ENCODE results near the gene KIF1A. TPM values are rescaled to one million over a fixed set of nuclear protein-coding genes. Genes with fewer than 3 reads are reported as not detected.

Gene KIF1A
- total RNA-seq, 1 experiment from 2014 or later = 298 TPM

- Mint-ChIP-seq H3K9me3 (ENCODE audit: low read depth, unreplicated experiment) (no peaks in the 10 kb centered on the region), H3K27me3 (ENCODE audit: unreplicated experiment) (peaks cover 63% of the 10 kb centered on the region), H3K4me3 (ENCODE audit: low read depth, unreplicated experiment) (no peak overlapping the region), H3K4me1 (ENCODE audit: low read depth, unreplicated experiment) (no peaks in the 10 kb centered on the region), H3K27ac (ENCODE audit: unreplicated experiment) (no peak overlapping the region), H3K36me3 (ENCODE audit: insufficient read depth, unreplicated experiment) (no peaks in the 10 kb centered on the region)
- intact Hi-C loops (cut with micrococcal nuclease; ENCODE audit: unreplicated experiment) = no loop called here
- no peak for DNase-seq
- CTCF ChIA-PET = no interaction called here
- no TSS peak for BruUV-seq (replicated peaks)
- no peak for TF ChIP-seq CTCF (IDR thresholded peaks at IDR 0.05; ENCODE audit: unreplicated experiment)
Measured at GRCh38 chr2:240672076-240672700, 147.8 kb downstream of the KIF1A start.

DNA sequence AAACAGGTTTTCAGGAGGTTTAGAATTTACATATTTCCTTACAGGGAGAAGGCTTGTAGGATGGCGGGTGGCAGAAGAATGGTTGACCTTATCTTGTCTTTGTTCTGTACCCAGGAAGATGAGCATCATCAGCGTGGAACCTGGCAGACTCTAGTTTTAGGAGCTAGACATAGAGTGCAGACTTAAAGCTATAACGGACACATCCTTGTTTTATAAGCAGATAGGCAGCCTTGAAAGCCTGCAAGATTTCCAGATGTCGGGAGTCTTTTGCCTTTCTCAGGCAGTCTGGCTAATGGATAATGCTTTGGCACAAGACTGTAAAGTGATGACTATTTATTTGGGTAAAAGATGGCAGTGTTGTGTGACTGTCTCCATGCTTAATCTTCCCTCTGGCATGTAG lies 149.1 kb downstream of the KIF1A start:
- no peaks in the 10 kb centered on the region for H3K4me1 Mint-ChIP-seq (ENCODE audit: low read depth, unreplicated experiment)
- H3K36me3 Mint-ChIP-seq (ENCODE audit: insufficient read depth, unreplicated experiment) = no peaks in the 10 kb centered on the region
- H3K4me3 Mint-ChIP-seq (ENCODE audit: low read depth, unreplicated experiment) = no peak overlapping the region
- H3K27ac Mint-ChIP-seq (ENCODE audit: unreplicated experiment) = no peak overlapping the region
- BruUV-seq (replicated peaks) = no TSS peak
- H3K27me3 Mint-ChIP-seq (ENCODE audit: unreplicated experiment) = peaks cover 75% of the 10 kb centered on the region
- H3K9me3 Mint-ChIP-seq (ENCODE audit: low read depth, unreplicated experiment) = no peaks in the 10 kb centered on the region
- CTCF ChIA-PET = no interaction called here
- no peak for TF ChIP-seq CTCF (IDR thresholded peaks at IDR 0.05; ENCODE audit: unreplicated experiment)
- intact Hi-C loops (cut with micrococcal nuclease; ENCODE audit: unreplicated experiment) = no loop called here
- no peak for DNase-seq

DNA sequence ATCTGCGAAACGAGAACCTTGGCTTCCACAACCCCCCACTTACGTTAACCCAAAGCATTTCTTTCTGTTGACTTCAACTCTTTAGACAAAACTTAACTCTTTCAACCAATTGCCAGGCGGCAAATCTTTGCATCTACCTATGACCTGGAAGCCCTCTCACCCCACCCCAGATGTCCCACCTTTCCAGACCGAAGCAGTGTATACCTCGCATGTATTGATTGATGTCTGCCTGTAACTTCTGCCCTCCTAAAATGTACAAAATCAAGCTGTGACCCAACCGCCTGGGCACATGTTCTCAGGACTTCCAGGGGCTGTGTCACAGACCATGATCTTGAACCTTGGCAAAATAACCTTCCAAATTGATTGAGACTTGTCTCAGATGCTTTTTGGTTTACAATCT lies 149.6 kb downstream of the KIF1A start:
- Mint-ChIP-seq H3K27me3 (ENCODE audit: unreplicated experiment) (peaks cover 81% of the 10 kb centered on the region), H3K9me3 (ENCODE audit: low read depth, unreplicated experiment) (no peaks in the 10 kb centered on the region), H3K27ac (ENCODE audit: unreplicated experiment) (no peak overlapping the region), H3K4me1 (ENCODE audit: low read depth, unreplicated experiment) (no peaks in the 10 kb centered on the region), H3K4me3 (ENCODE audit: low read depth, unreplicated experiment) (no peak overlapping the region), H3K36me3 (ENCODE audit: insufficient read depth, unreplicated experiment) (no peaks in the 10 kb centered on the region)
- TF ChIP-seq CTCF (IDR thresholded peaks at IDR 0.05; ENCODE audit: unreplicated experiment) = no peak
- no TSS peak for BruUV-seq (replicated peaks)
- intact Hi-C loops (cut with micrococcal nuclease; ENCODE audit: unreplicated experiment) = no loop called here
- CTCF ChIA-PET = no interaction called here
- no peak for DNase-seq

GRCh38 chr2:240664622-240665021 lies 155.4 kb downstream of the KIF1A start:
- no peak overlapping the region for H3K4me3 Mint-ChIP-seq (ENCODE audit: low read depth, unreplicated experiment)
- H3K36me3 Mint-ChIP-seq (ENCODE audit: insufficient read depth, unreplicated experiment) = no peaks in the 10 kb centered on the region
- H3K9me3 Mint-ChIP-seq (ENCODE audit: low read depth, unreplicated experiment) = no peaks in the 10 kb centered on the region
- H3K27me3 Mint-ChIP-seq (ENCODE audit: unreplicated experiment) = peaks cover 85% of the 10 kb centered on the region
- no peaks in the 10 kb centered on the region for H3K4me1 Mint-ChIP-seq (ENCODE audit: low read depth, unreplicated experiment)
- intact Hi-C loops (cut with micrococcal nuclease; ENCODE audit: unreplicated experiment) = no loop called here
- BruUV-seq (replicated peaks) = no TSS peak
- TF ChIP-seq CTCF (IDR thresholded peaks at IDR 0.05; ENCODE audit: unreplicated experiment) = no peak
- CTCF ChIA-PET = no interaction called here
- DNase-seq = no peak
- H3K27ac Mint-ChIP-seq (ENCODE audit: unreplicated experiment) = no peak overlapping the region

Other genes with a start within 250 kb of the KIF1A start
- 49.3 and 52.6 TPM in 2 replicates for gene CAPN10, start 233.5 kb downstream of the KIF1A start, total RNA-seq (2022)
- gene GPR35, start 194.7 kb downstream of the KIF1A start, total RNA-seq (2022) = 40.3 and 49.4 TPM in 2 replicates
- gene AQP12B, start 137.3 kb downstream of the KIF1A start, total RNA-seq (2022) = not detected in 2 replicates
- gene AQP12A, start 128.4 kb downstream of the KIF1A start, total RNA-seq (2022) = not detected in 2 replicates
- gene AGXT, start 48.6 kb upstream of the KIF1A start, total RNA-seq (2022) = not detected in 2 replicates
- 2.8 and 3.0 TPM in 2 replicates for gene MAB21L4, start 75.9 kb upstream of the KIF1A start, total RNA-seq (2022)
- gene CROCC2, start 86.1 kb upstream of the KIF1A start, total RNA-seq (2022) = not detected in 2 replicates
- gene SNED1, start 178.4 kb upstream of the KIF1A start, total RNA-seq (2022) = 0.76 and 0.86 TPM in 2 replicates